Measurements from ENCODE around the gene SCYGR3. TPM values are rescaled to one million over a fixed set of nuclear protein-coding genes. Genes with fewer than 3 reads are reported as not detected.
A peak's percentile ranks its signal among the peaks of the same experiment; 100 is the strongest.

SCYGR3 gene
- polyA plus RNA-seq, 1 donor from 2014 or later, result not detected

GRCh38 chr2:227642656-227643055 lies 28.0 kb upstream of the SCYGR3 start:
- no peaks in the 10 kb centered on the region for H4K20me1 ChIP-seq (ENCODE audit: insufficient read depth)
- H2AFZ ChIP-seq (ENCODE audit: low read depth, low read length), result no peak overlapping the region
- no peaks in the 10 kb centered on the region for H3K9me2 ChIP-seq (ENCODE audit: insufficient read depth, low read length)
- H3K79me2 ChIP-seq (replicated peaks; ENCODE audit: insufficient read depth, low read length), result no peaks in the 10 kb centered on the region
- TF ChIP-seq EZH2 (IDR thresholded peaks at IDR 0.05; ENCODE audit: borderline replicate concordance, insufficient read depth, low read length, poor library complexity, severe bottlenecking) (no peak), EP300 (conservative IDR thresholded peaks at IDR 0.05; ENCODE audit: poor library complexity, severe bottlenecking) (no peak), RAD21 (conservative IDR thresholded peaks at IDR 0.05) (no peak), MXI1 (conservative IDR thresholded peaks at IDR 0.05; ENCODE audit: poor library complexity, severe bottlenecking) (no peak), SMC3 (conservative IDR thresholded peaks at IDR 0.05; ENCODE audit: poor library complexity) (no peak), POLR2AphosphoS5 (IDR thresholded peaks at IDR 0.05) (no peak), REST (IDR thresholded peaks at IDR 0.05; ENCODE audit: borderline replicate concordance) (no peak), TAF1 (IDR thresholded peaks at IDR 0.05; ENCODE audit: low read depth) (no peak)
- TF ChIP-seq, protein P1, sequence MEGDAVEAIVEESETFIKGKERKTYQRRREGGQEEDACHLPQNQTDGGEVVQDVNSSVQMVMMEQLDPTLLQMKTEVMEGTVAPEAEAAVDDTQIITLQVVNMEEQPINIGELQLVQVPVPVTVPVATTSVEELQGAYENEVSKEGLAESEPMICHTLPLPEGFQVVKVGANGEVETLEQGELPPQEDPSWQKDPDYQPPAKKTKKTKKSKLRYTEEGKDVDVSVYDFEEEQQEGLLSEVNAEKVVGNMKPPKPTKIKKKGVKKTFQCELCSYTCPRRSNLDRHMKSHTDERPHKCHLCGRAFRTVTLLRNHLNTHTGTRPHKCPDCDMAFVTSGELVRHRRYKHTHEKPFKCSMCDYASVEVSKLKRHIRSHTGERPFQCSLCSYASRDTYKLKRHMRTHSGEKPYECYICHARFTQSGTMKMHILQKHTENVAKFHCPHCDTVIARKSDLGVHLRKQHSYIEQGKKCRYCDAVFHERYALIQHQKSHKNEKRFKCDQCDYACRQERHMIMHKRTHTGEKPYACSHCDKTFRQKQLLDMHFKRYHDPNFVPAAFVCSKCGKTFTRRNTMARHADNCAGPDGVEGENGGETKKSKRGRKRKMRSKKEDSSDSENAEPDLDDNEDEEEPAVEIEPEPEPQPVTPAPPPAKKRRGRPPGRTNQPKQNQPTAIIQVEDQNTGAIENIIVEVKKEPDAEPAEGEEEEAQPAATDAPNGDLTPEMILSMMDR (IDR thresholded peaks at IDR 0.05; ENCODE audit: poor library complexity, severe bottlenecking), result no peak
- H3K27me3 ChIP-seq (ENCODE audit: insufficient read depth, low read depth, low read length), result no peaks in the 10 kb centered on the region
- H3K9me3 ChIP-seq (ENCODE audit: low read length), result no peaks in the 10 kb centered on the region
- no peak overlapping the region for H3K9ac ChIP-seq (ENCODE audit: low read length)
- H3K27ac ChIP-seq (ENCODE audit: low read length), result no peak overlapping the region
- H3F3A ChIP-seq (ENCODE audit: insufficient read depth, low read length, poor library complexity, severe bottlenecking), result no peaks in the 10 kb centered on the region
- no peak overlapping the region for H3K4me3 ChIP-seq (ENCODE audit: low read length)
- H3K4me2 ChIP-seq (ENCODE audit: low read length), result no peak overlapping the region
- no peaks in the 10 kb centered on the region for H3K36me3 ChIP-seq (ENCODE audit: insufficient read depth, low read length)

DNA sequence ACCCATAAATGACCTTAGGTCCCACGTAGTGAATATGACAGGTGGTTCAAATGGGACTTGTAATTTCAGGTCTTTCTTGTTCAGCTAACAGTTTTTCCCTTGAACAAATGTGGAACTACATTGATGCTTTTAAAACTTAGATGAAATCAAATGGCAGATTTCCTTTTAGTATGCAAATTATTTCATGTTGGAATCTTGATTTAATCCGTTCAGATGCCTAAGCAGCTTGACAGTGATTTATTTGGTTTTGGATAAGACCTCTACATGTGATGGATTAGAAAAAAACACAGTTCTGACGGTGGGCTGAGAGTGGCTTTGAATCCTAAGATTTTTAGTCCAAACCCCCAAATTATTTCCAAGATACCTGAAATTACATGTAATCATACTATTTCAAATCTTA lies 19.6 kb upstream of the SCYGR3 start:
- H3K4me2 ChIP-seq (ENCODE audit: low read length), result no peak overlapping the region
- H3K9me3 ChIP-seq (ENCODE audit: low read length), result no peaks in the 10 kb centered on the region
- H4K20me1 ChIP-seq (ENCODE audit: insufficient read depth), result no peaks in the 10 kb centered on the region
- TF ChIP-seq SMC3 (conservative IDR thresholded peaks at IDR 0.05; ENCODE audit: poor library complexity), result no peak
- TF ChIP-seq TAF1 (IDR thresholded peaks at IDR 0.05; ENCODE audit: low read depth), result no peak
- TF ChIP-seq EP300 (conservative IDR thresholded peaks at IDR 0.05; ENCODE audit: poor library complexity, severe bottlenecking), result no peak
- TF ChIP-seq POLR2AphosphoS5 (IDR thresholded peaks at IDR 0.05), result no peak
- no peak for TF ChIP-seq MXI1 (conservative IDR thresholded peaks at IDR 0.05; ENCODE audit: poor library complexity, severe bottlenecking)
- no peak for TF ChIP-seq REST (IDR thresholded peaks at IDR 0.05; ENCODE audit: borderline replicate concordance)
- TF ChIP-seq, protein P1 (IDR thresholded peaks at IDR 0.05; ENCODE audit: poor library complexity, severe bottlenecking), result no peak
- no peak for TF ChIP-seq RAD21 (conservative IDR thresholded peaks at IDR 0.05)
- no peak for TF ChIP-seq EZH2 (IDR thresholded peaks at IDR 0.05; ENCODE audit: borderline replicate concordance, insufficient read depth, low read length, poor library complexity, severe bottlenecking)
- peaks cover 4% of the 10 kb centered on the region for H3F3A ChIP-seq (ENCODE audit: insufficient read depth, low read length, poor library complexity, severe bottlenecking)
- H3K27me3 ChIP-seq (ENCODE audit: insufficient read depth, low read depth, low read length), result no peaks in the 10 kb centered on the region
- peak overlapping the region; percentile 41 for H3K4me3 ChIP-seq (ENCODE audit: low read length)
- H3K9me2 ChIP-seq (ENCODE audit: insufficient read depth, low read length), result no peaks in the 10 kb centered on the region
- H2AFZ ChIP-seq (ENCODE audit: low read depth, low read length), result no peak overlapping the region
- peak overlapping the region; percentile 97 for H3K27ac ChIP-seq (ENCODE audit: low read length)
- no peak overlapping the region for H3K9ac ChIP-seq (ENCODE audit: low read length)
- H3K36me3 ChIP-seq (ENCODE audit: insufficient read depth, low read length), result no peaks in the 10 kb centered on the region
- peaks cover 4% of the 10 kb centered on the region for H3K79me2 ChIP-seq (replicated peaks; ENCODE audit: insufficient read depth, low read length)
